Smooth muscle cell (in vitro differentiated cells): ENCODE measurements around the gene PACRG. TPM values are rescaled to one million over a fixed set of nuclear protein-coding genes. Genes with fewer than 3 reads are reported as not detected.

Experiments used
- DNase-seq: peaks from one replicate; lab custom pipeline; 2025; ENCODE audit not compliant: unreplicated experiment; lab: John Stamatoyannopoulos, UW
- H2AFZ ChIP-seq: fragments of 200-600 bp; sonication (generic); 2 replicates; pipeline ENCODE4 v1.6.0; 2016; ENCODE audit warnings: antibody characterized with exemption, low read depth, mild to moderate bottlenecking
- H3F3A ChIP-seq: fragments of 200-600 bp; sonication (generic); 2 replicates; pipeline ENCODE4 v1.6.0; 2017; ENCODE audit warnings: antibody characterized with exemption, low read depth
- H3K27ac ChIP-seq: fragments of 200-600 bp; sonication (generic); 2 replicates; pipeline ENCODE4 v1.5.1; 2016; ENCODE audit warnings: low read depth, mild to moderate bottlenecking
- H3K27me3 ChIP-seq: fragments of 200-600 bp; sonication (generic); 2 replicates; pipeline ENCODE4 v1.6.1; 2016; ENCODE audit warnings: low read depth, mild to moderate bottlenecking
- H3K36me3 ChIP-seq: fragments of 200-600 bp; sonication (generic); 2 replicates; pipeline ENCODE4 v1.5.1; 2016; ENCODE audit warnings: low read depth
- H3K4me1 ChIP-seq: fragments of 200-600 bp; sonication (generic); 2 replicates; pipeline ENCODE4 v1.5.1; 2016; ENCODE audit warnings: low read depth
- H3K4me2 ChIP-seq: fragments of 200-600 bp; sonication (generic); 2 replicates; pipeline ENCODE4 v1.6.0; 2016; ENCODE audit warnings: mild to moderate bottlenecking
- H3K4me3 ChIP-seq: fragments of 200-600 bp; sonication (generic); 2 replicates; pipeline ENCODE4 v1.5.1; 2016; ENCODE audit warnings: mild to moderate bottlenecking
- H3K79me2 ChIP-seq: fragments of 200-600 bp; sonication (generic); 2 replicates; pipeline ENCODE4 v1.6.0; 2016; ENCODE audit warnings: low read depth, mild to moderate bottlenecking
- H3K9ac ChIP-seq: fragments of 200-600 bp; sonication (generic); 2 replicates; pipeline ENCODE4 v1.6.0; 2016; ENCODE audit warnings: low read depth
- H3K9me3 ChIP-seq: fragments of 200-600 bp; sonication (generic); replicated peaks from 2 replicates; pipeline ENCODE4 v1.5.1; 2016; ENCODE audit warnings: low read depth
- H4K20me1 ChIP-seq: fragments of 200-600 bp; sonication (generic); 2 replicates; pipeline ENCODE4 v1.6.0; 2016; ENCODE audit warnings: low read depth
- CTCF ChIP-seq: fragments of 200-600 bp; sonication (generic); IDR thresholded peaks from 2 replicates; pipeline ENCODE4 v1.5.1; 2017; ENCODE audit warnings: borderline replicate concordance, mild to moderate bottlenecking, antibody characterized with exemption; ENCODE audit not compliant: insufficient read depth, poor library complexity, severe bottlenecking
- WGBS: methylation state at CpG from one replicate; pipeline ENCODE4 v1.1.7; 2016; ENCODE audit warnings: low lambda C conversion rate; 5-methylcytosine and 5-hydroxymethylcytosine counted together
- polyA plus RNA-seq: library from polyadenylated mRNA; unstranded; fragments of >200 nt; fragmentation: Nextera tagmentation; extraction: Ambion mirVana; gene quantifications from 2 replicates; pipeline ENCODE4 v1.2.1, GENCODE V29; 2016
- total RNA-seq: library from RNA; depleted of rRNA; stranded (reverse); fragments of >200 nt; gene quantifications from 2 replicates; pipeline ENCODE4 v1.2.3, GENCODE V29; 2014

PACRG gene
- total and polyA plus RNA-seq, 2 experiments from 2014 or later, result not detected

GRCh38 chr6:163263196-163263595 is 535.4 kb downstream of the PACRG start:
- no peak for DNase-seq
- no peak overlapping the region for H2AFZ ChIP-seq
- H3K79me2 ChIP-seq, result no peaks in the 10 kb centered on the region
- WGBS, result 93% methylated on average over 8 of the region's 8 CpGs
- TF ChIP-seq CTCF, result no peak
- H3K36me3 ChIP-seq, result no peaks in the 10 kb centered on the region
- H3F3A ChIP-seq, result no peaks in the 10 kb centered on the region
- H3K9me3 ChIP-seq, result no peaks in the 10 kb centered on the region
- no peak overlapping the region for H3K9ac ChIP-seq
- H3K27me3 ChIP-seq, result peaks cover 6% of the 10 kb centered on the region
- peaks cover 8% of the 10 kb centered on the region for H3K4me1 ChIP-seq
- no peak overlapping the region for H3K4me3 ChIP-seq
- no peaks in the 10 kb centered on the region for H4K20me1 ChIP-seq
- no peak overlapping the region for H3K27ac ChIP-seq
- no peak overlapping the region for H3K4me2 ChIP-seq

GRCh38 chr6:163263998-163264661 is 536.4 kb downstream of the PACRG start:
- TF ChIP-seq CTCF, result no peak
- Histone ChIP-seq H3K27ac (no peak overlapping the region), H3K27me3 (peaks cover 6% of the 10 kb centered on the region), H3K9me3 (no peaks in the 10 kb centered on the region), H4K20me1 (no peaks in the 10 kb centered on the region), H3K4me2 (no peak overlapping the region), H3F3A (no peaks in the 10 kb centered on the region), H3K36me3 (no peaks in the 10 kb centered on the region), H3K79me2 (no peaks in the 10 kb centered on the region), H2AFZ (no peak overlapping the region), H3K4me1 (peaks cover 8% of the 10 kb centered on the region), H3K9ac (no peak overlapping the region), H3K4me3 (no peak overlapping the region)
- 90% methylated on average over 13 of the region's 13 CpGs for WGBS
- no peak for DNase-seq

GRCh38 chr6:163264662-163265035 is 536.9 kb downstream of the PACRG start:
- H3K27ac ChIP-seq, result no peak overlapping the region
- no peak for TF ChIP-seq CTCF
- no peak overlapping the region for H2AFZ ChIP-seq
- no peaks in the 10 kb centered on the region for H3F3A ChIP-seq
- DNase-seq, result no peak
- no peak overlapping the region for H3K4me3 ChIP-seq
- no peaks in the 10 kb centered on the region for H3K36me3 ChIP-seq
- H3K9ac ChIP-seq, result no peak overlapping the region
- H4K20me1 ChIP-seq, result no peaks in the 10 kb centered on the region
- H3K4me1 ChIP-seq, result peaks cover 8% of the 10 kb centered on the region
- no peaks in the 10 kb centered on the region for H3K79me2 ChIP-seq
- 79% methylated on average over 6 of the region's 6 CpGs for WGBS
- H3K4me2 ChIP-seq, result no peak overlapping the region
- H3K9me3 ChIP-seq, result no peaks in the 10 kb centered on the region
- H3K27me3 ChIP-seq, result peaks cover 5% of the 10 kb centered on the region

GRCh38 chr6:163281634-163282033 is 553.9 kb downstream of the PACRG start:
- Histone ChIP-seq H3K4me2 (no peak overlapping the region), H3K27me3 (no peaks in the 10 kb centered on the region), H3K9ac (no peak overlapping the region), H2AFZ (no peak overlapping the region), H3K79me2 (no peaks in the 10 kb centered on the region), H3K27ac (no peak overlapping the region), H3K4me3 (no peak overlapping the region), H3F3A (no peaks in the 10 kb centered on the region), H4K20me1 (no peaks in the 10 kb centered on the region), H3K4me1 (no peaks in the 10 kb centered on the region), H3K36me3 (no peaks in the 10 kb centered on the region), H3K9me3 (no peaks in the 10 kb centered on the region)
- no peak for TF ChIP-seq CTCF
- DNase-seq, result no peak
- 89% methylated on average over 1 of the region's 1 CpG for WGBS
